ENCODE results near the gene DYNC1H1.
"Not testable (repeated sequence)": the region's sequence is repeated elsewhere in the genome, so short reads cannot be mapped to it uniquely, and the experiment has no call there.

Gene DYNC1H1

GRCh38 chr14:102074415-102074964, 110.1 kb downstream of the DYNC1H1 start:
- DNase-seq = no peak

GRCh38 chr14:102075155-102075554, 110.8 kb downstream of the DYNC1H1 start:
- DNase-seq = no peak

- no peak for DNase-seq
Measured at GRCh38 chr14:102077382-102077709, 113.0 kb downstream of the DYNC1H1 start.

GRCh38 chr14:102078361-102078791, 114.0 kb downstream of the DYNC1H1 start:
- not testable (repeated sequence) for DNase-seq

- DNase-seq = no peak
Measured at GRCh38 chr14:102078831-102079699, 114.7 kb downstream of the DYNC1H1 start.

GRCh38 chr14:102079700-102079979, 115.3 kb downstream of the DYNC1H1 start:
- no peak for DNase-seq

- DNase-seq = no peak
Measured at GRCh38 chr14:102080183-102081080, 116.1 kb downstream of the DYNC1H1 start.

- no peak for DNase-seq
Measured at GRCh38 chr14:102081231-102082080, 117.1 kb downstream of the DYNC1H1 start.

- DNase-seq = not testable (repeated sequence)
Measured at GRCh38 chr14:102084522-102084921, 120.1 kb downstream of the DYNC1H1 start.

- no peak for DNase-seq
Measured at GRCh38 chr14:102084931-102085330, 120.6 kb downstream of the DYNC1H1 start.

GRCh38 chr14:102085488-102085887, 121.1 kb downstream of the DYNC1H1 start:
- DNase-seq = peak; percentile 23

- DNase-seq = peak; percentile 29
Measured at GRCh38 chr14:102085948-102086708, 121.8 kb downstream of the DYNC1H1 start.

GRCh38 chr14:102086709-102086971, 122.3 kb downstream of the DYNC1H1 start:
- no peak for DNase-seq

- DNase-seq = peak; percentile 87
Measured at GRCh38 chr14:102086972-102087761, 122.8 kb downstream of the DYNC1H1 start, which contains the start of gene HSP90AA1. Gene HSP90AA1, minus strand, starts transcription at chr14:102087044. Its CDS starts 666 bp downstream, at chr14:102086378.

- no peak for DNase-seq
Measured at GRCh38 chr14:102087762-102088011, 123.3 kb downstream of the DYNC1H1 start.

- no peak for DNase-seq
Measured at GRCh38 chr14:102088012-102088792, 123.8 kb downstream of the DYNC1H1 start.

GRCh38 chr14:102089621-102090343, 125.4 kb downstream of the DYNC1H1 start:
- no peak for DNase-seq

GRCh38 chr14:102090713-102091112, 126.3 kb downstream of the DYNC1H1 start:
- DNase-seq = no peak

- DNase-seq = no peak
Measured at GRCh38 chr14:102092806-102093205, 128.4 kb downstream of the DYNC1H1 start.

GRCh38 chr14:102094101-102094500, 129.7 kb downstream of the DYNC1H1 start:
- no peak for DNase-seq
